ENCODE data around the gene SLC6A6. TPM values are rescaled to one million over a fixed set of nuclear protein-coding genes. Genes with fewer than 3 reads are reported as not detected.

Gene SLC6A6
- total RNA-seq, 2 experiments from 2014 or later: 38.6 to 38.7 TPM

- DNase-seq: no peak
- H3K36me3 Mint-ChIP-seq: no peaks in the 10 kb centered on the region
- no peak overlapping the region for H3K27ac Mint-ChIP-seq
- peaks cover 7% of the 10 kb centered on the region for H3K27me3 Mint-ChIP-seq
- no peaks in the 10 kb centered on the region for H3K4me1 Mint-ChIP-seq
- H3K9me3 Mint-ChIP-seq: no peaks in the 10 kb centered on the region
- no peak overlapping the region for H3K4me3 Mint-ChIP-seq
Observed at GRCh38 chr3:14524920-14525660, 122.7 kb downstream of the SLC6A6 start.

GRCh38 chr3:14525685-14526631 lies 123.6 kb downstream of the SLC6A6 start:
- no peaks in the 10 kb centered on the region for H3K36me3 Mint-ChIP-seq
- DNase-seq: no peak
- H3K4me1 Mint-ChIP-seq: no peaks in the 10 kb centered on the region
- no peak overlapping the region for H3K27ac Mint-ChIP-seq
- peaks cover 7% of the 10 kb centered on the region for H3K27me3 Mint-ChIP-seq
- H3K4me3 Mint-ChIP-seq: no peak overlapping the region
- H3K9me3 Mint-ChIP-seq: no peaks in the 10 kb centered on the region

- peaks cover 7% of the 10 kb centered on the region for H3K27me3 Mint-ChIP-seq
- no peaks in the 10 kb centered on the region for H3K4me1 Mint-ChIP-seq
- H3K4me3 Mint-ChIP-seq: no peak overlapping the region
- H3K9me3 Mint-ChIP-seq: no peaks in the 10 kb centered on the region
- DNase-seq: no peak
- no peaks in the 10 kb centered on the region for H3K36me3 Mint-ChIP-seq
- no peak overlapping the region for H3K27ac Mint-ChIP-seq
Observed at GRCh38 chr3:14528081-14528480, 125.7 kb downstream of the SLC6A6 start.

- Mint-ChIP-seq H3K4me1 (no peaks in the 10 kb centered on the region), H3K36me3 (no peaks in the 10 kb centered on the region), H3K4me3 (no peak overlapping the region), H3K27ac (no peak overlapping the region), H3K27me3 (peaks cover 4% of the 10 kb centered on the region), H3K9me3 (no peaks in the 10 kb centered on the region)
- DNase-seq: no peak
Observed at GRCh38 chr3:14531856-14532395, 129.5 kb downstream of the SLC6A6 start.

- no peaks in the 10 kb centered on the region for H3K4me1 Mint-ChIP-seq
- H3K36me3 Mint-ChIP-seq: no peaks in the 10 kb centered on the region
- no peak overlapping the region for H3K4me3 Mint-ChIP-seq
- H3K27me3 Mint-ChIP-seq: peaks cover 3% of the 10 kb centered on the region
- no peak for DNase-seq
- H3K9me3 Mint-ChIP-seq: no peaks in the 10 kb centered on the region
- H3K27ac Mint-ChIP-seq: no peak overlapping the region
Observed at GRCh38 chr3:14532691-14533456, 130.5 kb downstream of the SLC6A6 start.

- Mint-ChIP-seq H3K36me3 (no peaks in the 10 kb centered on the region), H3K27me3 (no peaks in the 10 kb centered on the region), H3K9me3 (no peaks in the 10 kb centered on the region), H3K4me1 (no peaks in the 10 kb centered on the region), H3K4me3 (no peak overlapping the region), H3K27ac (no peak overlapping the region)
- DNase-seq: no peak
Observed at GRCh38 chr3:14533457-14533958, 131.1 kb downstream of the SLC6A6 start.

- Mint-ChIP-seq H3K36me3 (no peaks in the 10 kb centered on the region), H3K4me1 (no peaks in the 10 kb centered on the region), H3K9me3 (no peaks in the 10 kb centered on the region), H3K27me3 (no peaks in the 10 kb centered on the region), H3K4me3 (no peak overlapping the region), H3K27ac (no peak overlapping the region)
- no peak for DNase-seq
Observed at GRCh38 chr3:14534516-14535191, 132.2 kb downstream of the SLC6A6 start.

- Mint-ChIP-seq H3K27me3 (no peaks in the 10 kb centered on the region), H3K9me3 (no peaks in the 10 kb centered on the region), H3K4me3 (no peak overlapping the region), H3K4me1 (no peaks in the 10 kb centered on the region), H3K36me3 (no peaks in the 10 kb centered on the region), H3K27ac (no peak overlapping the region)
- no peak for DNase-seq
Observed at GRCh38 chr3:14535616-14536015, 133.2 kb downstream of the SLC6A6 start.

GRCh38 chr3:14536055-14536815 lies 133.8 kb downstream of the SLC6A6 start:
- Mint-ChIP-seq H3K9me3 (no peaks in the 10 kb centered on the region), H3K27me3 (no peaks in the 10 kb centered on the region)

GRCh38 chr3:14536837-14537589 lies 134.6 kb downstream of the SLC6A6 start:
- no peak overlapping the region for H3K27ac Mint-ChIP-seq
- H3K27me3 Mint-ChIP-seq: no peaks in the 10 kb centered on the region
- no peak for DNase-seq
- no peaks in the 10 kb centered on the region for H3K9me3 Mint-ChIP-seq
- no peaks in the 10 kb centered on the region for H3K4me1 Mint-ChIP-seq
- no peak overlapping the region for H3K4me3 Mint-ChIP-seq
- no peaks in the 10 kb centered on the region for H3K36me3 Mint-ChIP-seq

More at GRCh38 chr3:14536055-14536815, 133.8 kb downstream of the SLC6A6 start:
- Mint-ChIP-seq H3K27ac (no peak overlapping the region), H3K4me1 (no peaks in the 10 kb centered on the region), H3K4me3 (no peak overlapping the region), H3K36me3 (no peaks in the 10 kb centered on the region)
- DNase-seq: no peak

GRCh38 chr3:14537590-14538450 lies 135.4 kb downstream of the SLC6A6 start:
- H3K9me3 Mint-ChIP-seq: no peaks in the 10 kb centered on the region
- H3K4me1 Mint-ChIP-seq: no peaks in the 10 kb centered on the region
- no peak overlapping the region for H3K4me3 Mint-ChIP-seq
- H3K27me3 Mint-ChIP-seq: no peaks in the 10 kb centered on the region
- no peak overlapping the region for H3K27ac Mint-ChIP-seq
- H3K36me3 Mint-ChIP-seq: no peaks in the 10 kb centered on the region
- DNase-seq: no peak

- Mint-ChIP-seq H3K36me3 (no peaks in the 10 kb centered on the region), H3K4me3 (no peak overlapping the region), H3K9me3 (no peaks in the 10 kb centered on the region), H3K27me3 (no peaks in the 10 kb centered on the region), H3K4me1 (no peaks in the 10 kb centered on the region), H3K27ac (no peak overlapping the region)
- no peak for DNase-seq
Observed at GRCh38 chr3:14538451-14539088, 136.2 kb downstream of the SLC6A6 start.
